Measurements from ENCODE around the gene OR1F1. TPM values are rescaled to one million over a fixed set of nuclear protein-coding genes. Genes with fewer than 3 reads are reported as not detected.
A peak's percentile ranks its signal among the peaks of the same experiment; 100 is the strongest.

The OR1F1 gene
- total RNA-seq, 1 experiment from 2014 or later, result not detected

GRCh38 chr16:3152027-3152276 is 36.1 kb upstream of the OR1F1 start:
- Mint-ChIP-seq H3K9me3 (ENCODE audit: unreplicated experiment) (no peaks in the 10 kb centered on the region), H3K36me3 (ENCODE audit: insufficient read depth, unreplicated experiment) (peaks cover 34% of the 10 kb centered on the region), H3K27me3 (ENCODE audit: insufficient read depth, unreplicated experiment) (peaks cover 5% of the 10 kb centered on the region), H3K27ac (ENCODE audit: unreplicated experiment) (peak overlapping the region; percentile 98), H3K4me1 (ENCODE audit: low read depth, unreplicated experiment) (peaks cover 8% of the 10 kb centered on the region), H3K4me3 (ENCODE audit: unreplicated experiment) (peak overlapping the region; percentile 95)
- ChIA-PET POLR2A (interaction anchor here (0.5 kb wide), 1 partner anchor 19 kb away, joined by 4 read pairs; no protein-coding TSS in a partner anchor), CTCF (interaction anchor here (1.0 to 1.4 kb wide), 4 partner anchors 9 to 22 kb away, joined by 3 to 6 read pairs (median 4); no protein-coding TSS in a partner anchor)
- BruUV-seq (replicated peaks), result no TSS peak
- Histone ChIP-seq H3K4me1 (no peaks in the 10 kb centered on the region; the same call in 1 of the 2 replicates), H3K27me3 (replicated peaks; ENCODE audit: control insufficient read depth, insufficient read depth, low read length) (no peaks in the 10 kb centered on the region), H3K4me3 (ENCODE audit: low read depth, low read length) (peak overlapping the region; percentile 51), H3K9me3 (no peaks in the 10 kb centered on the region), H3K36me3 (ENCODE audit: control insufficient read depth, insufficient read depth, low read length) (no peaks in the 10 kb centered on the region)
- TF ChIP-seq CTCF (IDR thresholded peaks at IDR 0.05; ENCODE audit: insufficient read depth in 1 of 2, low read depth in 1 of 2, low read length in 1 of 2, severe bottlenecking in 1 of 2, unreplicated experiment in 1 of 2), result no peak
- intact Hi-C loops (cut with micrococcal nuclease; ENCODE audit: unreplicated experiment), result loop anchor here (1.0 to 5.0 kb wide), 3 partner anchors 14 to 305 kb away; partner anchors contain the start of gene ZNF263
- no peak for DNase-seq

DNA sequence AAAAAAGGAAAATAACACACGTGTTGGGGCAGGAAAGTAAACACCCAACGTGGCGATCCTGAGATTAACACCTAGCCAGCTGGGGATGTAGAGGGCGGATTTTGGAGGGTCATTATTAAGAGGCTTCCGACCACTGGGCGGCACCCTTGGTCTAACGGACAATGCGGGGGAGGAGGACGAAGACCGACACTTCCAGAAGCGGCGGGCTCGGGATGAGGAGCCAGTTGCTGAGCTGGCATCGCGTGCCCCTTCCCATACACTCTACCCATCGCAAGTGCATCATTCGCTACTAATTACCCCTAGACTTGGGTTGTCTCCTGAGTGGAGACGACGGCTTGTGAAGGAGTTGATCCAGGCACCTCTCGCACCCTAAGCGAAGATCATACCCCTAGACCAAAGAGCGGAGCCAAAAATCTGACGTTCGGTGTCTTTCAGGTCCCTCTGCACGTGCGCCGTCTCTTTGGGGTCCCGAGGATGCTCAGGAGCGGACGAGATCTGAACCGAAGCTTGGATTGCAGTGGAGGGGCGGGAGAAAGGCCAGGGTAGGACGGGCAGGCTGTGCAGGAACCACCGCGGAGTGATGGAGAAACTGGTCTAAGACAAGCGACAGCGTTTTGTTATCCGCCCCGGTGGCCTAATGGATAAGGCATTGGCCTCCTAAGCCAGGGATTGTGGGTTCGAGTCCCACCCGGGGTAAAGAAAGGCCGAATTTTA is 35.6 kb upstream of the OR1F1 start:
- peaks cover 5% of the 10 kb centered on the region for H3K27me3 Mint-ChIP-seq (ENCODE audit: insufficient read depth, unreplicated experiment)
- Histone ChIP-seq H3K36me3 (ENCODE audit: control insufficient read depth, insufficient read depth, low read length) (no peaks in the 10 kb centered on the region), H3K4me3 (ENCODE audit: low read depth, low read length) (peak overlapping the region; percentile 51), H3K4me1 (no peaks in the 10 kb centered on the region; the same call in 1 of the 2 replicates), H3K9me3 (no peaks in the 10 kb centered on the region), H3K27me3 (replicated peaks; ENCODE audit: control insufficient read depth, insufficient read depth, low read length) (no peaks in the 10 kb centered on the region)
- peaks cover 39% of the 10 kb centered on the region for H3K36me3 Mint-ChIP-seq (ENCODE audit: insufficient read depth, unreplicated experiment)
- POLR2A ChIA-PET, result interaction anchor here (0.5 to 1.0 kb wide), 3 partner anchors 17 to 470 kb away, joined by 3 to 4 read pairs (median 3); partner anchors contain the start of genes KCTD5 and ZNF213
- H3K27ac Mint-ChIP-seq (ENCODE audit: unreplicated experiment), result peak overlapping the region; percentile 98
- H3K4me3 Mint-ChIP-seq (ENCODE audit: unreplicated experiment), result peak overlapping the region; percentile 95
- TF ChIP-seq CTCF (IDR thresholded peaks at IDR 0.05; ENCODE audit: insufficient read depth in 1 of 2, low read depth in 1 of 2, low read length in 1 of 2, severe bottlenecking in 1 of 2, unreplicated experiment in 1 of 2), result peak in 1 of 2 experiments; percentile 19
- DNase-seq, result peak; percentile 93
- peaks cover 8% of the 10 kb centered on the region for H3K4me1 Mint-ChIP-seq (ENCODE audit: low read depth, unreplicated experiment)
- intact Hi-C loops (cut with micrococcal nuclease; ENCODE audit: unreplicated experiment), result loop anchor here (1.0 to 5.0 kb wide), 3 partner anchors 14 to 305 kb away; partner anchors contain the start of gene ZNF263
- H3K9me3 Mint-ChIP-seq (ENCODE audit: unreplicated experiment), result no peaks in the 10 kb centered on the region
- no TSS peak for BruUV-seq (replicated peaks)
- CTCF ChIA-PET, result interaction anchor here (0.6 to 1.4 kb wide), 6 partner anchors 9 to 1419 kb away, joined by 3 to 6 read pairs (median 4); no protein-coding TSS in a partner anchor

GRCh38 chr16:3152991-3153368 is 35.0 kb upstream of the OR1F1 start:
- Histone ChIP-seq H3K9me3 (no peaks in the 10 kb centered on the region), H3K4me3 (ENCODE audit: low read depth, low read length) (peak overlapping the region; percentile 51; the same call in 1 of the 2 replicates), H3K27me3 (replicated peaks; ENCODE audit: control insufficient read depth, insufficient read depth, low read length) (no peaks in the 10 kb centered on the region), H3K36me3 (ENCODE audit: control insufficient read depth, insufficient read depth, low read length) (no peaks in the 10 kb centered on the region), H3K4me1 (no peaks in the 10 kb centered on the region; the same call in 1 of the 2 replicates)
- no peak for TF ChIP-seq CTCF (IDR thresholded peaks at IDR 0.05; ENCODE audit: insufficient read depth in 1 of 2, low read depth in 1 of 2, low read length in 1 of 2, severe bottlenecking in 1 of 2, unreplicated experiment in 1 of 2)
- Mint-ChIP-seq H3K4me1 (ENCODE audit: low read depth, unreplicated experiment) (peaks cover 8% of the 10 kb centered on the region), H3K36me3 (ENCODE audit: insufficient read depth, unreplicated experiment) (peaks cover 44% of the 10 kb centered on the region), H3K27me3 (ENCODE audit: insufficient read depth, unreplicated experiment) (peaks cover 5% of the 10 kb centered on the region), H3K4me3 (ENCODE audit: unreplicated experiment) (peak overlapping the region; percentile 95), H3K9me3 (ENCODE audit: unreplicated experiment) (no peaks in the 10 kb centered on the region), H3K27ac (ENCODE audit: unreplicated experiment) (peak overlapping the region; percentile 98)
- CTCF ChIA-PET, result interaction anchor here (0.6 to 1.4 kb wide), 4 partner anchors 8 to 1420 kb away, joined by 3 to 6 read pairs (median 4); no protein-coding TSS in a partner anchor
- no TSS peak for BruUV-seq (replicated peaks)
- no peak for DNase-seq
- intact Hi-C loops (cut with micrococcal nuclease; ENCODE audit: unreplicated experiment), result loop anchor here (1.0 to 5.0 kb wide), 3 partner anchors 13 to 304 kb away; partner anchors contain the start of gene ZNF263
- POLR2A ChIA-PET, result interaction anchor here (0.6 to 1.0 kb wide), 3 partner anchors 18 to 470 kb away, joined by 3 read pairs; partner anchors contain the start of genes KCTD5 and ZNF213

All from Caco-2 (cell line).